HepG2 (cell line): ENCODE results near the gene SIN3A. TPM values are rescaled to one million over a fixed set of nuclear protein-coding genes. Genes with fewer than 3 reads are reported as not detected.

Source experiments
- CAMTA2 ChIP-seq: sonication (generic); formaldehyde crosslinking; IDR thresholded peaks from 2 replicates; pipeline ENCODE4 v1.4.0; 2020; ENCODE audit warnings: mild to moderate bottlenecking, missing genetic modification reagents, borderline replicate concordance
- ERF ChIP-seq: IDR thresholded peaks from 2 replicates; pipeline ENCODE4 v1.6.1; 2018; ENCODE audit warnings: missing biosample characterization, missing genetic modification reagents
- GLI4 ChIP-seq: sonication (generic); formaldehyde crosslinking; IDR thresholded peaks from 2 replicates; pipeline ENCODE4 v1.5.1; 2020; ENCODE audit warnings: missing genetic modification reagents, mild to moderate bottlenecking, moderate library complexity, borderline replicate concordance
- HNRNPL ChIP-seq: fragments of 200-400 bp; formaldehyde crosslinking; IDR thresholded peaks from 2 replicates; pipeline ENCODE4 v1.6.1; 2017; ENCODE audit warnings: mild to moderate bottlenecking, low read depth, low read length
- KDM1A ChIP-seq: IDR thresholded peaks from 2 replicates; pipeline ENCODE4 v1.6.1; 2016; ENCODE audit warnings: missing compliant biosample characterization
- KDM5A ChIP-seq: fragments of 200-600 bp; sonication (generic); IDR thresholded peaks from 2 replicates; pipeline ENCODE4 v1.7.0; 2018; ENCODE audit warnings: antibody characterized with exemption, mild to moderate bottlenecking, low read length, borderline replicate concordance
- KLF16 ChIP-seq, 2 experiments: sonication (generic) in 1 of 2; formaldehyde crosslinking in 1 of 2; IDR thresholded peaks; 2 replicates each; pipeline versions ENCODE4 v1.6.1 to v1.8.0; 2016 to 2023; ENCODE audit warnings: missing genetic modification reagents in 2 of 2, missing compliant biosample characterization in 1 of 2
- MED13 ChIP-seq: sonication (generic); formaldehyde crosslinking; IDR thresholded peaks from 2 replicates; pipeline ENCODE4 v1.5.0; 2020; ENCODE audit warnings: missing genetic modification reagents
- NFE2L2 ChIP-seq: fragments of 150-350 bp; IDR thresholded peaks from 2 replicates; pipeline ENCODE4 v1.6.1; 2014; ENCODE audit warnings: low read length
- PHF8 ChIP-seq: sonication (generic); formaldehyde crosslinking; IDR thresholded peaks from 2 replicates; pipeline ENCODE4 v1.5.0; 2020; ENCODE audit warnings: missing genetic modification reagents
- PRMT3 ChIP-seq: sonication (generic); formaldehyde crosslinking; IDR thresholded peaks from 2 replicates; pipeline ENCODE4 v1.8.1; 2022; ENCODE audit warnings: low read depth, mild to moderate bottlenecking, moderate library complexity, missing genetic modification reagents, borderline replicate concordance
- PTBP1 ChIP-seq: fragments of 200-400 bp; formaldehyde crosslinking; IDR thresholded peaks from 2 replicates; pipeline ENCODE4 v1.6.1; 2018; ENCODE audit warnings: low read length, low read depth; ENCODE audit not compliant: poor library complexity, severe bottlenecking
- RFXAP ChIP-seq: sonication (generic); formaldehyde crosslinking; IDR thresholded peaks from 2 replicates; pipeline ENCODE4 v1.4.0; 2020; ENCODE audit warnings: missing genetic modification reagents, borderline replicate concordance
- TBX3 ChIP-seq: fragments of 450-650 bp; IDR thresholded peaks from 2 replicates; pipeline ENCODE4 v1.6.1; 2017; ENCODE audit warnings: antibody characterized with exemption, mild to moderate bottlenecking, inconsistent platforms, borderline replicate concordance
- TCF7L2 ChIP-seq: IDR thresholded peaks from 2 replicates; pipeline ENCODE4 v1.6.1; 2011; ENCODE audit warnings: mild to moderate bottlenecking, low read depth, low read length, moderate library complexity
- ZNF12 ChIP-seq: sonication (generic); formaldehyde crosslinking; IDR thresholded peaks from 2 replicates; pipeline ENCODE4 v1.5.0; 2020; ENCODE audit warnings: missing genetic modification reagents
- ZNF124 ChIP-seq: sonication (generic); formaldehyde crosslinking; IDR thresholded peaks from 2 replicates; pipeline ENCODE4 v1.4.0; 2020; ENCODE audit warnings: missing genetic modification reagents
- ZNF207 ChIP-seq: fragments of 450-650 bp; IDR thresholded peaks from 2 replicates; pipeline ENCODE4 v1.6.1; 2016; ENCODE audit warnings: antibody characterized with exemption, borderline replicate concordance
- ZNF264 ChIP-seq: sonication (generic); formaldehyde crosslinking; IDR thresholded peaks from 2 replicates; pipeline ENCODE4 v1.4.0; 2020; ENCODE audit warnings: missing genetic modification reagents
- ZNF326 ChIP-seq: sonication (generic); formaldehyde crosslinking; IDR thresholded peaks from 2 replicates; pipeline ENCODE4 v1.4.0; 2020; ENCODE audit warnings: missing genetic modification reagents, borderline replicate concordance
- ZNF660 ChIP-seq: sonication (generic); formaldehyde crosslinking; IDR thresholded peaks from 2 replicates; pipeline ENCODE4 v1.5.1; 2020; ENCODE audit warnings: mild to moderate bottlenecking, low read depth, missing genetic modification reagents, borderline replicate concordance
- ZNF746 ChIP-seq: sonication (generic); formaldehyde crosslinking; IDR thresholded peaks from 2 replicates; pipeline ENCODE4 v1.8.0; 2022; ENCODE audit warnings: mild to moderate bottlenecking, missing genetic modification reagents
- ZNF773 ChIP-seq: sonication (generic); formaldehyde crosslinking; IDR thresholded peaks from 2 replicates; pipeline ENCODE4 v1.4.0; 2020; ENCODE audit warnings: missing genetic modification reagents, borderline replicate concordance
- ZNF776 ChIP-seq: sonication (generic); formaldehyde crosslinking; IDR thresholded peaks from 2 replicates; pipeline ENCODE4 v1.4.0; 2020; ENCODE audit warnings: mild to moderate bottlenecking, missing genetic modification reagents
- polyA plus RNA-seq, 8 experiments: library from polyadenylated mRNA; depleted of rRNA in 3 of 8; stranded (reverse) in 7 of 8; unstranded in 1 of 8; fragments of >200 nt; fragmentation: Illumina TruSeq in 4 of 8; extraction: Trizol in 4 of 8; gene quantifications; 2 replicates each; pipeline versions ENCODE4 v1.2.1 to v1.2.3, GENCODE V29; 2011 to 2016; ENCODE audit warnings: low read depth in 4 of 8, missing spikeins in 1 of 8, mixed read lengths in 1 of 8; ENCODE audit not compliant: insufficient read depth in 1 of 8
- total RNA-seq, 5 experiments: library from RNA; depleted of rRNA; stranded (reverse); fragments of >200 nt; fragmentation: Illumina TruSeq; extraction: Trizol; gene quantifications; 2 replicates each; pipeline ENCODE4 v1.2.3, GENCODE V29; 2016; ENCODE audit warnings: low read depth in 1 of 5
- TF ChIP-seq, protein P1 (sequence below): IDR thresholded peaks from 2 replicates; pipeline ENCODE4 v1.6.1; 2016
- TF ChIP-seq, protein P2 (sequence below): sonication (generic); formaldehyde crosslinking; IDR thresholded peaks from 2 replicates; pipeline ENCODE4 v1.4.0; 2020; ENCODE audit warnings: missing genetic modification reagents
- TF ChIP-seq, protein P3 (sequence below): IDR thresholded peaks from 2 replicates; pipeline ENCODE4 v1.6.1; 2016; ENCODE audit warnings: missing compliant biosample characterization, missing genetic modification reagents, borderline replicate concordance
- TF ChIP-seq, protein P4 (sequence below): sonication (generic); formaldehyde crosslinking; IDR thresholded peaks from 2 replicates; pipeline ENCODE4 v1.4.0; 2020; ENCODE audit warnings: missing genetic modification reagents, mild to moderate bottlenecking, borderline replicate concordance

SIN3A gene
- total and polyA plus RNA-seq, 2 of the 13 experiments (the other 11 are each of a cell fraction or from before 2014, with no cell fraction given): 16.1 to 28.1 TPM

- TF ChIP-seq PHF8 (CRISPR knock-in tag) (peak; percentile 88), CAMTA2 (no peak), PTBP1 (peak; percentile 62), ZNF207 (no peak), ZNF660 (no peak), ZNF773 (CRISPR knock-in tag) (no peak), ZNF746 (CRISPR knock-in tag) (peak; percentile 87), RFXAP (CRISPR knock-in tag) (peak; percentile 46; the same call in 1 of the 2 replicates), TBX3 (no peak), ZNF776 (CRISPR knock-in tag) (0 out of 2 replicates have a peak, but pooled peaks have one; percentile 47), KDM1A (CRISPR knock-in tag) (no peak), TCF7L2 (no peak), ZNF12 (CRISPR knock-in tag) (no peak), ZNF326 (CRISPR knock-in tag) (no peak), ZNF264 (CRISPR knock-in tag) (no peak), GLI4 (CRISPR knock-in tag) (0 out of 2 replicates have a peak, but pooled peaks have one; percentile 8), ZNF124 (CRISPR knock-in tag) (peak; percentile 56; the same call in 1 of the 2 replicates), ERF (CRISPR knock-in tag) (peak; percentile 73; the same call in 1 of the 2 replicates), HNRNPL (0 out of 2 replicates have a peak, but pooled peaks have one; percentile 43), KDM5A (peak; percentile 97), KLF16 (CRISPR knock-in tag; IDR thresholded peaks at IDR 0.05) (peak in 1 of 2 experiments; percentile 86; a peak in 2 of 4 replicates), NFE2L2 (no peak), MED13 (CRISPR knock-in tag) (no peak), PRMT3 (CRISPR knock-in tag) (no peak)
- TF ChIP-seq, protein P1, sequence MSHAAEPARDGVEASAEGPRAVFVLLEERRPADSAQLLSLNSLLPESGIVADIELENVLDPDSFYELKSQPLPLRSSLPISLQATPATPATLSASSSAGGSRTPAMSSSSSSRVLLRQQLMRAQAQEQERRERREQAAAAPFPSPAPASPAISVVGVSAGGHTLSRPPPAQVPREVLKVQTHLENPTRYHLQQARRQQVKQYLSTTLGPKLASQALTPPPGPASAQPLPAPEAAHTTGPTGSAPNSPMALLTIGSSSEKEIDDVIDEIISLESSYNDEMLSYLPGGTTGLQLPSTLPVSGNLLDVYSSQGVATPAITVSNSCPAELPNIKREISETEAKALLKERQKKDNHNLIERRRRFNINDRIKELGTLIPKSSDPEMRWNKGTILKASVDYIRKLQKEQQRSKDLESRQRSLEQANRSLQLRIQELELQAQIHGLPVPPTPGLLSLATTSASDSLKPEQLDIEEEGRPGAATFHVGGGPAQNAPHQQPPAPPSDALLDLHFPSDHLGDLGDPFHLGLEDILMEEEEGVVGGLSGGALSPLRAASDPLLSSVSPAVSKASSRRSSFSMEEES: peak; percentile 93
- TF ChIP-seq, protein P2, sequence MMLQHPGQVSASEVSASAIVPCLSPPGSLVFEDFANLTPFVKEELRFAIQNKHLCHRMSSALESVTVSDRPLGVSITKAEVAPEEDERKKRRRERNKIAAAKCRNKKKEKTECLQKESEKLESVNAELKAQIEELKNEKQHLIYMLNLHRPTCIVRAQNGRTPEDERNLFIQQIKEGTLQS (CRISPR knock-in tag): no peak; the same call in 1 of the 2 replicates
- TF ChIP-seq, protein P3, sequence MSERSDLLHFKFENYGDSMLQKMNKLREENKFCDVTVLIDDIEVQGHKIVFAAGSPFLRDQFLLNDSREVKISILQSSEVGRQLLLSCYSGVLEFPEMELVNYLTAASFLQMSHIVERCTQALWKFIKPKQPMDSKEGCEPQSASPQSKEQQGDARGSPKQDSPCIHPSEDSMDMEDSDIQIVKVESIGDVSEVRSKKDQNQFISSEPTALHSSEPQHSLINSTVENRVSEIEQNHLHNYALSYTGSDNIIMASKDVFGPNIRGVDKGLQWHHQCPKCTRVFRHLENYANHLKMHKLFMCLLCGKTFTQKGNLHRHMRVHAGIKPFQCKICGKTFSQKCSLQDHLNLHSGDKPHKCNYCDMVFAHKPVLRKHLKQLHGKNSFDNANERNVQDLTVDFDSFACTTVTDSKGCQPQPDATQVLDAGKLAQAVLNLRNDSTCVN: peak; percentile 65; the same call in 1 of the 2 replicates
- TF ChIP-seq, protein P4, sequence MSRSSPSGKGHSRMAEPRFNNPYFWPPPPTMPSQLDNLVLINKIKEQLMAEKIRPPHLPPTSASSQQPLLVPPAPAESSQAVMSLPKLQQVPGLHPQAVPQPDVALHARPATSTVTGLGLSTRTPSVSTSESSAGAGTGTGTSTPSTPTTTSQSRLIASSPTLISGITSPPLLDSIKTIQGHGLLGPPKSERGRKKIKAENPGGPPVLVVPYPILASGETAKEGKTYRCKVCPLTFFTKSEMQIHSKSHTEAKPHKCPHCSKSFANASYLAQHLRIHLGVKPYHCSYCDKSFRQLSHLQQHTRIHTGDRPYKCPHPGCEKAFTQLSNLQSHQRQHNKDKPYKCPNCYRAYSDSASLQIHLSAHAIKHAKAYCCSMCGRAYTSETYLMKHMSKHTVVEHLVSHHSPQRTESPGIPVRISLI (CRISPR knock-in tag): peak; percentile 52; the same call in 1 of the 2 replicates
These were observed 115.7 kb downstream of the SIN3A start, which contains the start of gene COMMD4 (continued) for GRCh38 chr15:75335705-75336355.
